IPS-11a (cell line): ENCODE results near the gene DLGAP4.
"Not testable (repeated sequence)": the region's sequence is repeated elsewhere in the genome, so short reads cannot be mapped to it uniquely, and the experiment has no call there.

Source experiments
- H3K4me3 ChIP-seq: one replicate; pipeline ENCODE4 v1.5.1; 2013; ENCODE audit warnings: low read depth, low read length, control low read depth

DLGAP4 gene

GRCh38 chr20:36372666-36373065, 66.5 kb downstream of the DLGAP4 start:
- no peak overlapping the region for H3K4me3 ChIP-seq

DNA sequence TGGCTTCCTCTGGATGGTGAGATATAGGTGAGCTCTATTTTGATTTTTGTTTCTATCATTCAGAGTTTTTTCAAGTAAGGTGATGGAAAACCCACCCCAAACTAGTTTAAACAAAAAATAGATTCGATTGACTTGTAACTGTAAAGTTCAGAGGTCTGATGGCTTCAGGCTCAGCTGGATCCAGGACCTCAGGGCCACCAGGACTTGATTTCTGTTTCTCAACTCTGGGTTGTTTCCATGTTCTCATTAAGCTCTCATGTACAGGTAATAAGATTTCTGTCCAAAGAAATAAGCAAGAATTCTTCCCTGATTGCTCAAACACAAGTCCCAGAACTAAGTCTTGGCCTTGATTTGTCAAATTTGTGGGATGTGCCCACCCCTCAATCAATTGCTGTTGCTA, 67.0 kb downstream of the DLGAP4 start:
- no peak overlapping the region for H3K4me3 ChIP-seq

GRCh38 chr20:36374995-36375394, 68.9 kb downstream of the DLGAP4 start:
- no peak overlapping the region for H3K4me3 ChIP-seq

DNA sequence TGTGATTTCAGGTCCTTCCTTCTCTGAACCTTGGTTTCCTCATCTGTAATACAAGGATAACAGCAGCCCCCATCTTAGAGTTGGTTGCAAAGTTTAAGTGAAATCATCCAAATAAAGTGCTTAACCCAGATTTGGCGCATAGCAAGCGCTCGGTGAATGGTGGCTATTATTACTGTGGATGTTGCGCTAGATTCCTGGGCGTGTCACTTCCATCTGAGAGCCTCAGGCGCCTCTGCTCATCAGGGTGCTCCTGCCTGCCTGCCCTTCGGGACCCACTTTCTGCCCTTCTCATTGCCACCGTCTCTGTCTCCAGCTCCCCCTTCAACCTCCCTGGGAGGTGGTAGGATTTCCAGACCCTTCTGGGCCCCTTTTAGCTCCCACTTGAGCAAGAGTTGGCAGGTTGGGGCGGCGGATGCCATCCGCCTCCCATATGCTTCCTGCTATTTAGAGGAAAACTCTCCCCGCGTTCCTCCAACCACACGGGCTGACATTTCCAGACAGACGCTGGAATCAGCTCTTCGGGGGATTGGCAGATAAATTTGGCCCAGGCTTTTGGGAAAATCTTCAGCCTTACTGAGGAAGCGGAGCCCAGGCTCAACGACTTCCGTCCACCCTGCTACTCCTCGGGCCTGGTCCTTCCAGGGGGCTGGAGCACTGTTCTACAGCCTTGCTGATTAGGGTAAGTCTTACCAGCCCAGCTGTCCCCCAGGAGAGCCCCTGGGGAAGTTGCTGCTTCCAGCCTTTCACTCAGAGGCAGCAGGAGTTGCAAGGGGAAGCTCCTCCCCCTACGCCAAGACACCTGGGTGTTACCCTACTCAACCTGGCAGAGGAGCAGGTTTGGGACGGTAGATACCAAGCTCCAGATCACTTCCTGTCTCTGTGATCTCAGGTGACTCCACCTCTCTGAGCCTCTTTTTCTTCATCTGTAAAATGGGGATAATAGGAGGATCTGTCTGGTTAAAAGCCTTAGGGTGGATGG, 71.5 kb downstream of the DLGAP4 start:
- H3K4me3 ChIP-seq = no peak overlapping the region

- H3K4me3 ChIP-seq = no peak overlapping the region
Observed at GRCh38 chr20:36378686-36379085, 72.5 kb downstream of the DLGAP4 start.

- H3K4me3 ChIP-seq = not testable (repeated sequence)
Observed at GRCh38 chr20:36379914-36380313, 73.8 kb downstream of the DLGAP4 start.

- no peak overlapping the region for H3K4me3 ChIP-seq
Observed at GRCh38 chr20:36384022-36384619, 78.0 kb downstream of the DLGAP4 start.

DNA sequence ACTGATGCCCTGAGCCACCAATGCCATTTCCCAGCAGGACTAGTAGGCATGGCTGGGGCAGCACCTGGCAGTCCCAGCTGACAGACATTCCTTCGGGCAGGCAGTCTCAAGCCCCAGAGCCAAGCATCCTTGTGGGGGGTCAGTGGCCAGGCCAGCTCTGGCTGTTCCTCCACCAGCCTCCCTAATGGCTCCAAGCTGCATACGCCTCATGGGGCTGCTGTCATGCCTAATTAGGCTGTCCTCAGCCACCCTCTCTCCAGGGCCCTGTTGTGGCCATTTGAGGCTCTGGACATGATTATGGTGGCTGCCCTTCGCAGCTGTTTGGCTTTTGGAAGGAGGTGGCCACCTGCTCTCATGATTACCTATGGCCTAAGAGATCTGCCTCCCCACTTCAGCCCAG, 79.4 kb downstream of the DLGAP4 start:
- no peak overlapping the region for H3K4me3 ChIP-seq

DNA sequence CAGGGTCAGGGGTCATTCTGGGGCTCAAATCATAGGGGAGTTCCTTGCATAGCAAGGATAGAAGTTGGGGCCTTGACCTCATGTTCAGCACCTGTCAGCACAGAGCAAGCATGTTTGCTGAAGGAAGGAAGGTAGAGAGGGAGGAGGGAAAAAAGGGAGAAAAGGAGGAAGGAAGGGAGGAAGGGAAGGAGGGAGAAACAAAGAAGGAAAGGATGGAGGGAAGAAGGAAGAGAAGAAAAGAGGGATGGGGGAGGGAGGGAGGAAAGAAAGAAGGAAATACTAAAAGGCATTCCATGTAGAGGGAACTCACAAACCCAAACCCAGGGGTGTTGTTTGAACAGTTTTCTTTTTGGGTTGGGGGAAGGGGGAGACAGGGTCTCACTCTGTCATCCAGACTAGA, 80.1 kb downstream of the DLGAP4 start:
- no peak overlapping the region for H3K4me3 ChIP-seq

DNA sequence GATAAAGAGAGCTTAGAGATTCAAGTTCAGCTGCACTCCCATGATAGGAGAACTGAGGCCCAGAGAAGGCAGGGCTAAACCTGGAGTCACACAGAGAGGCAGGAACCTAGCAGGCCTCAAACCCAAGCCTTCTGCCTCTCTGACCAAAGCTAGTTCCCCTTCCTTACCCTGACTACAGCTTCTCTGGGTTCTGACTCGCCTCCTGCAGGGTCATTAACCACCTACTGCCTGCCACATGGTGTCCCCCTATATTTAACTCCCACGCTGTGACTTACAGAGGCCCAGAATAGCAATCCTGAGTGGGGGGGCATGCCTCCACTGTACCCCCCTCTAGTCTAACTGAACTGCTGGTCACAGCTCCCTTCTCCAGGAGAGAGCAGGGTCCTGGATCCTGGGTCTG, 84.1 kb downstream of the DLGAP4 start:
- H3K4me3 ChIP-seq = no peak overlapping the region

- H3K4me3 ChIP-seq = no peak overlapping the region
Observed at GRCh38 chr20:36390719-36391415, 84.7 kb downstream of the DLGAP4 start.

DNA sequence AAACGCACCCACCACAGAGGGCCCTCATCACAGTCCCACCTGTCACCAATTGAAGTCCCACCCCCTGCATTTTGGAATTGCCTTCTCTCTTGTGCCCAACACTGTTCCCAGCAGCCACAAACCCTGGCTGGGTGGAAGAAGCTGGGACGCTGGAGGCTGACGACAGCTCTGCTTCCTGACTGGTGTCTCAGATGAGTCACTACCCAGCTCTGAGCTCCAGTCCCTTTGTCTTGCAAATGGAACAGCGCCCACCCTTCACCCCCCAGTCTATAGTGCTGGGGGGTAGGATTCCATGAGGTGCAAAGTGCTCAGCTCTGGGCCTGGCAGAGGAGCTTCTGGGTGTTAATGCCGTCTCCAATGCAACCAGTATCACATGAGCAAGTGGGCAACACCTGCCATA, 85.3 kb downstream of the DLGAP4 start:
- no peak overlapping the region for H3K4me3 ChIP-seq

DNA sequence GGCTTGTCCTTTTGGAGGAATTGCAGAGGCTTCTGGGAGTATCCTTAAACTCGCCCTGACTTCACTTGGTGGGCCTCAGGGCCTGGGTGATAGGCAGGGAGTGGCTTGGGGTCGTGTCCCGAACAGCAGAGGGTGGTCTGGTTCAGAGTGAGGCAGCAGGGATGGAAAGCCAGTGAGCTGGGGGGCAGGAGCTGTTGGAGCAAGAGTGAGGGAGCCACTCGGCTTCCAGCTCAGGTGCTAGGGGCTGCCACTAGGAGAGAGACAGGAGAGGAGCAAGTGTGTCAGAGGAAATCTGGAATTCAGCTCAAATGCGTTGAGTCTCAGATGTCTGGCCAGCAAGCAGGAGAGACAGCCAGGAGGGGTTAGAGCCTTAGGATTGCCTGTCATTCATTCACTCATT, 85.8 kb downstream of the DLGAP4 start:
- no peak overlapping the region for H3K4me3 ChIP-seq

DNA sequence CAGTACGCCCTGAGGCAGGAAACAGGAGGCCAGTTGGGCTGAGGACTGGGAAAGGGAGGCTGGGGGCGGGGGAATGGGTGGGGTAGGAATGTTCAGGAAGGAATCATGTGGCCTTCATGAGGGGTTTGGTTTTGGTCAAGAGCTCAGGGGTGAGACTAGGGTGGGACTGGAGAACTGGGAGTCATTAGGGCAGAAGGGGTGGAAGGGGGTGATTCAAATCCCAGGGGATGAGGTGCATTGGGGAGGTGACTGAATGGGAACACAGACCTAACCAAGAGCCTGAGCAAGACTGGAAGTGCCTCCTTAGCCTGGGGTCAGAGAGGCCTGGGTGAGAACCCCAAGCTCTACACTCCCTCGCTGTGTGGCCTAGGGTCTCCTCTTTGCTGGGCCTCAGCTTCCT, 86.8 kb downstream of the DLGAP4 start:
- H3K4me3 ChIP-seq = no peak overlapping the region

DNA sequence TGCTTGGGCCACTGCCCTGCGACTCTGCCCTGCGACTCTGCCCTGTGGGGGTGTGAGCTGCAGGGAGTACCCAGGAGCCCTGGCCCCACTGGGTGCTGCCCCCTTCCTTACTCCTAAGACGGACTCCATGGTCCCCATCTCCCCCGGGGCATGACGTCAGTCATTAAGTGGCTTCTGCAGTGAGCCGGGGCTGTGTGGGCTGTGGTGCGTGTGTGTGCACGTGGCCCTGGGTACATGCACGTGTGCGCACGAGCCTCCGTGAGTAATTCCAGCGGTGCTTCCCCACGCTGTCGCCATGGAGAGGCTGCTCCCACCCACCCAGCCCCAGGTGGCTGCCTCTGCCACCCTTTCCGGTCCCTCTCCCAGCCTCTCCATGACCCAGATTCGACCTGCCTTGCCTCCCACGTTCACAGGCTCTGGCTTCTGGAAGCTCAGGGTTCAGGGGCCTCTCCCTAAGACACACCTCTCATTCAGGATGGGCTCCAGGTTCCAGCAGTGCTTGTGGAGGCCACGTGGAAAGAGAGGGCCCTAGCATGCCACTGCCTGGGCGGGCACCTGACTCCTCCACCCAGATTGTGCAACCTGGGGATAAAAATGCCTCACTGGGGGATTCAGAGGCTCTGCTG, 88.3 kb downstream of the DLGAP4 start:
- H3K4me3 ChIP-seq = no peak overlapping the region

- H3K4me3 ChIP-seq = no peak overlapping the region
Observed at GRCh38 chr20:36396340-36396739, 90.2 kb downstream of the DLGAP4 start.

GRCh38 chr20:36396847-36397630, 90.9 kb downstream of the DLGAP4 start:
- H3K4me3 ChIP-seq = no peak overlapping the region

DNA sequence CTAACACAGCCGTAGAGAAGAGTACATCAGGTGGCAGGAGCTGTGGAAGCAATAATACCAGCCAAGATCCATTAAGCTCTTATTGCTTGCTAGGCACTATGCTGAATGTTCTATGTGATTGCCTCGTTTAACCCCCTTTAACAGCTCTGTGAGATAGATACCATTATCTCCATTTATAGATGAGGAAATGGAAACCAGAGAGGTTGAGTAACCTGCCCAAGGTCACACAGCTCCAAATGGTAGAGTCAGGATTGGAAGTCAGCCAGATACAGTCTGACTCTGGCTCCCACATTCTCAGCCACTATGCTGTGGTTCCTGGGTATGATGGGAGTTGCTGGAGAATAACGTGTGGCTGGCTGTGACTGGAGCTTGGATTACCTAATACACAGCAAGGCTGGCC, 92.4 kb downstream of the DLGAP4 start:
- no peak overlapping the region for H3K4me3 ChIP-seq

- H3K4me3 ChIP-seq = no peak overlapping the region
Observed at GRCh38 chr20:36399147-36399968, 93.2 kb downstream of the DLGAP4 start.
